ENCODE data around the gene CYB5R4. TPM values are rescaled to one million over a fixed set of nuclear protein-coding genes. Genes with fewer than 3 reads are reported as not detected.

The CYB5R4 gene
- total RNA-seq, 1 donor from 2014 or later: 18.1 TPM

DNA sequence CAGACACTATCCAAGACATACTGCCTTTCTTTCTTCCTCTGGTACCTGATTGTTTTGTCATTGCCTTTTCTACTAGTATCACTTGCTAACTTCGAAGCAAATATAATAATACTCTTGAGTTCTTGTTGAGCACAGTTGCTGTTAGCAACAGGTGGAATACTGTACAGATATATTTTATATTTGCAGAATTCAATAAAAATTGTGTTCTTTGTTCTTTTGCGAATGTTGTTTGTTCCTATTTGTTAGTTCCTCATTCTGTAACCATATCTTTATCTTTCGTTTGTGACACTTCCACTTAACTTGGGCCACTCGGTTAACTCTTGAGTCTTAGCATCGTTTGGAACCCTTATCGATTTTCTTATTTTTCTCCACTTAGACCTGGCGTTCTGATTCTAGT, 868 bp downstream of the CYB5R4 start:
- ATAC-seq (no peak), DNase-seq (ENCODE audit: low spot score) (no peak)
- intact Hi-C loops (cut with DNase I): no loop called here

DNA sequence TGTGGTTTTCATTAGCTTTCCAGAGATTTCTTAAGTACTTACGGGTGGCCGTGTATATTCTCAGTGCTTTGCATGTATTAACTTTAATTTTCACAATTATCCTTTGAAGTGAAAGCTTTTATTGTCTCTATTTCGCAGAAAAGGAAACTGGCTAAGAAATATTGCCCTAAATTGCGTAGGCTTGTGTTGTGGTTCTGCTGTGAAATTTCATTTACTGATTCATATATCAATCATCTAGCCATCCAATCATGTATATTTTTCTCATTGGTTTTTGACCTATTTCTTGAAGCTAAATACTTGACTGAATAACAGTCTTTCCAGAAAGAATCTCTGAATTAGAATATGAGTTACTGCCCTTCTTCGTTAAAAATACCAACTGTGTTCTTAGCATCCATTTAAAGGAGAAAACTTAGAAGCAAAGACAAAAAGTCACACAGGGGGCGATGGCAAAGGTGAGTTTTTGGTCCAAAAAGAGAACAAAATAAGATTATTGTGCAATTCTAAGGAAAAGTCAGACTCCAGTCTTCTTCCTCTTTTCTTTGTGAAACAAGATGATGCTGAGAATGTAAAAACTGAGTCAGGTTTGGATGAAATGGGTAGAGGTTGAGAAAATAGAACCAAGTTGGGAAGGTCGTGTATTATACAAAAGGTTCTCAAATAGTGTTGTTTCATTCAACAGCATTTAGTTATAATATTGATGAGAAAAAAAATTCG, 1.4 kb downstream of the CYB5R4 start:
- intact Hi-C loops (cut with DNase I): no loop called here
- DNase-seq (ENCODE audit: low spot score) (no peak), ATAC-seq (no peak)

DNA sequence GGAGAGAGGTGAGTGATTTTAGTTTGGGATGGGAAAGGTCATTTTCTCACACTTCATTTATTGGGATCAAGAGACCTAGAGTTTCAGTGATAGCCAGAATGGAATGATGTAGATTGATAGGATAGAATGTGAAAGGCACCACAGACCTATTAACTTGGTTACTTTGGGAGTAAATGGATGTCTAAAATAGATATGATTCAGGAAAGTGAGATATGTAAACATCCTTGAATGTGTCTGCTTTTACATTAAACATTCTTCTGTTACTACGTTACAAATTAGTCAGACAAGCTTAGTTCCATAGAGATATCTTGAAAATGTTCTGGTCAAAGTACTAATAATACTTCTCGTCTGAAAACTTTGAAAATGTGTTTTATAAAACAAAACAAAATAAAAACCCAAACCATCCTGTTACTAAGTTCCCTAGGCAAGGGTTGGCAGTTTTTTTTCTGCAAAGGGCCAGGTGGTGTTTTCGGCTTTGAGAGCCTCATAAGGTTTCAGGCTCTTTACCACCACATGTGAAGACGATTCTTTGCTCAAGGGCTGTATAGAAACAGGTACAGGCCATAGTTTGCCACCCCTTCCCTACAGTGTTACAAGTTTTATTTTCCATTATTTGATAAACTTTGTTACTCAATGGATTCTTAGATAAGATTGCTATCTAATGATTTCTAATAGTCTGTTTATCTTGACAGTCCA, 3.4 kb downstream of the CYB5R4 start:
- DNase-seq (ENCODE audit: low spot score) (no peak), ATAC-seq (no peak)
- intact Hi-C loops (cut with DNase I): no loop called here

DNA sequence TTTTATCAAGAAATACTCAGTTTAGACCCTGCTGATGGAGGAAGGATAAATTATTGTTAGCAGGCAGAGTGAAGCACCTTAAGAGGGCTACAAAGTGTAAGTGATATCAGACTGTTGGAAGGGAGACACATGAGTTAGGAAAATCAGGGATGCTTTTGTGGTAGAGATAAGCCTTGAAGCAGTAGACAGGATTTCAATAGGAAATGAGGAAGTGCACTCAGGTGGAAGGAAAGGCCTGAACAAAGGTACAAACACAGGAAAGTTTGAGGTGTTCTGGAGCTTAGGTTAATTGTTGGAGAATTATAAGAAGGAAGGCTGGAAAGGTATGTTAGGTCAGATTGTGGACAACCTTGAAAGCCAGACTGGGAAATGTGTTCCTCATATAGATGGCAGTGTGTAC, 7.6 kb downstream of the CYB5R4 start:
- no peak for DNase-seq (ENCODE audit: low spot score)
- intact Hi-C loops (cut with DNase I): no loop called here
- ATAC-seq: no peak

DNA sequence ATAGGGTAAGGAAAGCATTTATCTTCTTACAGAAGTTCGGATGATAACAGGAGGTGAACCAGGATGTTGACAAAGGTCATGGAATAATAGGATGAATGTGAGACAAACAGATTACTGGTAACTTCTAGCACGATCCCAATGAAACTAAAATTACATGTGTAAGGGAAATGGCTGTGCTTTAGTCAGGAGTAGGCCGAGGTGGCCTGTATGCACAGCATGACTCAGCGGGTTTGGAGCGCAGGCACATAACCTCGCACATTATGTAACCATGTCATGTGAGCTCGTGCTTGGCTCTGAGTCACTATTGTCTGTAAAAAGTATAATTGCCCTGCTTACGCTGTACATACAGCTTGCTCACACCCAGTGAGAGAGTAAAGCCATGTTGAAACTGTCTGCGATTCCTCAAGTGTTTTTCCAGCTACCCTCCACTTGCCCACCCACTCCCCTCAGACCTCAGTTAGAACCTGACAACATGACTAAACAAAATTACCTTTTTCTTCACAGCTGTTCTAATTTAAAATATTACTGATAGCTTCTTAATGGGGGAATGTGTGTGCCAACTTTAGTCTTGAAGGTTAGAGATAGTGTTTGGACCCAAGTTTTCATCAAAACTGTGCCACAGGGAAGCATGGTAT, 8.2 kb downstream of the CYB5R4 start:
- ATAC-seq (peak; percentile 49), DNase-seq (ENCODE audit: low spot score) (no peak)
- intact Hi-C loops (cut with DNase I): no loop called here

DNA sequence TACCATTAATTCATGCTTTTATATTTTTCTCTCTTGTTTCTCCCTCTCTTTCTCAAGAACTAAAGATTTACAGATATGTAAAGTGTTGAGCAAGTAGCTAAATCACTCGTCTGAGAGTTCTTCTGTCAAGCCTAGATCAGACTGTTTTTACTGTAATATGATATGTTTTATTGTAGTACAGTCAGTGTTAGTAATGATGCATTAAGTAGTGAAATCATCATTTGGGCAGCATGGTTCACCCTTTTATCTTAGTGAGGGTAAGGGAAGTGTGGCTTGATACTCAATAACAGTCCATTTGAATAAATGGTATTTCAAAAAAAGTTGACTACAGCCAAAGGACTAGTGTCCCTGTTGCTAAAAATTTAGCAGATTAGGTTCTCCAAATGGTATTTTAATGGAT, 9.2 kb downstream of the CYB5R4 start:
- no peak for ATAC-seq
- intact Hi-C loops (cut with DNase I): no loop called here
- no peak for DNase-seq (ENCODE audit: low spot score)

DNA sequence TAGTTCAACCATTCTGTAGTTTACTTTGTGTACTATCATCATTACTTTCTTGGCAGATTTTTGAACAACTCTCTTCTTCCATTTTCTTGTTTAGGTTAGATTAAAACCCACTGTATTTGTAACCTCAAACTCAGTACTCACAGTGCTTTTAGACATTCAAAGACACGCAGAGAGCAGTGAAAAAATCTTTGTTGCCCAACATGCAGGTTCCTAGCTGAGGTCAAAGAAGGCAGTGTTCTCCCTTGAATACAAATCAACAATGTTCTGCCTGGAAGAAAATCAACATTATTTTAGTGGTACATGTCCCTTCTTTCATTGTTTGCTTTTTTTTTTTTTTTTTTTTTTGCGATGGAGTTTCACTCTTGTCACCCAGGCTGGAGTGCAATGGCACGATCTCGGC, 11.2 kb downstream of the CYB5R4 start:
- ATAC-seq (no peak), DNase-seq (ENCODE audit: low spot score) (no peak)
- intact Hi-C loops (cut with DNase I): no loop called here

DNA sequence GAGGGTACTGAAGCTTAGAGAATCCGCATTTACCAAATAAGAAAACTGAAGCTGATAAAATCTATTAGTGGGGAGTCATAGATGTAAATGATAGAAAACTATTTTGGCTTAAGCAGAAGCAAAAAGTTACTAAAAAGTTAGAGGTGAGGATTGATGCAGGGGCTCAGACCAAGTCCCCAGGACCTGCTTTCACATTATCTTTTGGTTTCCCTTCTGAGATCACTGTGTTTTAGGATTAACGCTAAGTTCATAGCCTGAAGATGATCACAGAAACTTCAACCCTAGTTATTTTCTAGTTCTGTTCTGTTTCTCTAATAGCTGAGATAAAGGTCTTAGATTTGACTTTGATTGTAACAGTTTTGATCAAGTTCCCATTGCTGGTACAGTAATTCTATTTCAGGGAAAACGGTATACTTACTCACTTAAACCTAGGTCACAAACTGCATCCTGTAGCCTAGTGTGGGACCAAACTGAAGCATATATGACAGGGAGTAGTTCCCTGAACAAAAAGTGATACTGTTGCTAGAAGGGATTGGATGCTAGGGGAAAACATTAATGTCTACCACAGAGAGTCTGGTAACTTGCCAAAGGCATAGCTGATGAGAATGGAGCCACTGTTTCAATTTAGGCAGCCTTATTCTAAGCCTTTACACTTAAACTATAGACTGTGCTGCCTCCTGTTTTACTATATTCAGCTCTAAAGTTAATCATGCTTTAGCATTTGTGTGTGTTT, 13.1 kb downstream of the CYB5R4 start:
- ATAC-seq (no peak), DNase-seq (ENCODE audit: low spot score) (no peak)
- intact Hi-C loops (cut with DNase I): no loop called here

DNA sequence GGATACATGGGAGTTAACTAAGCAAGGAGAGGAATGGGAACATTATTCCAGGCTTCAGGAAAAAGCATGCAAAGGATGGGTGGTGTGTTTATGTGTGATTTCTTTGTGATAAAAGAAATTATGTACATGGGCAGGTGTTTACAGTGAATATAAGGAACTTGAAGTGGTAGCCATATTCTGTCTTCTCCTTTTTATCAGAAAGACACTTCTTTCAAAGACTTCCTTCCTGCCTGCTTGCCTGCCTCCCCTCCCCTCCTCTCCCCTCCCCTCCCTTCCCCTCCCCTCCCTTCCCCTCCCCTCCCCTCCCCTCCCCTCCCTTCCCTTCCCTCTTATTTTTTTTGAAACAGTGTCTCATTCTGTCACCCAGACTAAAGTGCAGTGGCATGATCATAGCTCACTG, 14.4 kb downstream of the CYB5R4 start:
- ATAC-seq (no peak), DNase-seq (ENCODE audit: low spot score) (no peak)
- intact Hi-C loops (cut with DNase I): no loop called here

DNA sequence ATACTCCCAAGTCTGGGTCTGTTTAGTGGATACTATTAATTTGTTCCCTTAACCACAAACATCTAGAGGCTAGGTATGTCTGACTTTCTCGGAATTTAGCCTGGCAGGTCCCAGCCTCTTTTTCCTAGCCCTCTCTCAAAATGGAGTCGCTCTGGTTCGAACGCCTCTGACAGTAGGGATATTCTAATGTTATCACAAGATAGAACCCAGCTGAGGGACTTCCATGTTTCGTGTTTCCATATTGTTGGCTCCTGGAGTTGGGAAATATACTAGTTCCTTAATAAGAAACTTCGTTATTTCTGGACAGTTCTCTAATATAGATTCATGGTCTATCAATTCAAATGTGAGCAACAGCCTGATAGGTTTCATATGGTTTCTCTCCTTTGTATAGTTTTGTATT, 16.4 kb downstream of the CYB5R4 start:
- ATAC-seq: no peak
- no peak for DNase-seq (ENCODE audit: low spot score)
- intact Hi-C loops (cut with DNase I): no loop called here

DNA sequence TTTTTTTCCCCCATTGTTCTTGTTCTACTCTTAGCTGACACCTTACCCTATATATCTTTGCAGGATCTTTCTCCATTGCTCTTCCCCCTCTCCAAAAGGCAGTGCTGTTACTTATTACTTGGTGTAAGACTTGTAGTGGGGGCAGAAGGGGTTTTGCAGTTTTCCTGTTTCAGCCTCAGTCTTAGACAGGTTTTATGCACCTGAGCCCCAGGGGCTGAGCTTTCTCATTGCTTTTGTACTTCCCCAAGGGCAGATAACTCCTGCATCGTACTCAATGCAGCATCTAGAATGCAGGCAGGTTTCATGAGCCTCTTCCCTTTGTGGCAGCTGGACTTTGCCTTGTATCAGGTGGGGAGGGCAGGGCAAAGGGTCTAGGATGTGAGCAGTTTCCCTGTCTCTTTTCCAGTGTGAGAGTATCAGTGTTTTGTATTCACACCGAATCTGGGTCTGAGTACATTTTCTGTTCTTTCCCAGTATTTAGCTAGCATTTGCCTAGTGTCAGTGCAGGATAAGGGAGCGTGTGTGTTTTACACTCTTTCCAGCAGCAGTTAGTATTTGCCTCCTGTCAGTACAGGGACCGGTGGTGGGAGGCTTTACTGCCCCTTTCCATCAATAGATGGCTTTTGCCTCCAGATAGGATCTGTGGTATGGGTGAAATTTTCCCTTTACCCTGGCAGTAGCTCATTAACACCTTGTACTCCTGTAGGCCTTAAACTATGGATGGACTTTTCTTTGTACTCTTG, 19.6 kb downstream of the CYB5R4 start:
- intact Hi-C loops (cut with DNase I): no loop called here
- DNase-seq (ENCODE audit: low spot score) (no peak), ATAC-seq (no peak)

DNA sequence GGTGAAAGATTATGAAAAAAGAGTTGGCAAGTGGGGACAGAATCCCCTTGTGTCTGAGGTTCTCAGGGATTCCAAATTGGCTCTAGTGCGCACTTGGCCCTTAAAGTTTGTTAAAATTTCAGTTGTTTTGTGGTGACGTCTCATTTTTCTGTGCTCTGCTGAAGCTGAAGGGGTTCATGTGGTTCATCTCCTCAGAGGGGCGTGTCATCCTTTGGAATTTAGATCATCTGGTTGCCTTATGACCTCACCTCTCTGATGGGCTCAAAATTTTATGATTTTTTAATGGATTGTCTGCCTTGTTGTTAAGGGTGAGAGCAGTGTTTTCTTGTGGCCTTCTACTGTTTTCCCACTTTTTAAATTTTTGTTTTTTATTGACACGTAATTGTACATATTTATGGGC, 20.3 kb downstream of the CYB5R4 start:
- ATAC-seq: no peak
- intact Hi-C loops (cut with DNase I): no loop called here
- DNase-seq (ENCODE audit: low spot score): no peak

DNA sequence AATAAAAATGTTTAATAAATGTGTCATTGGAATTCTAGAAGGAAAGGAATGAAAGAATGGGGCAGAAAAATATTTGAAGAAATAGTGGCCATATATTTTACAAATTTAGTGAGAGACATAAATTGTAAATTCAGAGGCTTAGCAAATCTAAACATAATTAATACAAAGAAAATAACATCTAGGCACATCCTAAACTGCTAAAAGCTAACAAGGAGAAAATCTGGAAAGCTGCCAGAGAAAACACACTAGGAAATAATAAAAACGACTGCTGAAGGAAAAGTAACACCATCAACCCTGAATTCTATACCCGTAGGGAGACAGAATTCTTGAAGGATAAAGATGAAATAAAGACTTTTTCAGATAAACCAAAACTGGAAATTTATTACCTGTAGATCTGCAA, 23.8 kb downstream of the CYB5R4 start:
- ATAC-seq (no peak), DNase-seq (ENCODE audit: low spot score) (no peak)
- intact Hi-C loops (cut with DNase I): no loop called here

DNA sequence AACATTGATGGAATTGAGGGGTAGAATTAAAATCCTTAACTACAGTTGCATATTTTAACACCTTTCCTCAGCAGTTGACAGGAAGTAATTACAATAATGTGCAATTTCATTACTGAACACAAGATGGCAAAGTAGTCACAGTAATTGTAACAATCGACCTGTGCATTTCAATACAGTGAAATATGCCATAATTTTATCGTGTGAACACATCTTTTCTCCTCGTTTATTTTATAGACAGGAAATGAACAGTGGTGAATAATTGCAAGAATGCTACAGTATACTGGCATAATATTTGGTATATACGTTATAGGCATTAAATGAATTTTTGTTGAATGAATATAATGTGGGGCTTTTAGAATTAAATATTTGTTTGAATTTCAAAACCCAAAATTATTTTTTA, 25.0 kb downstream of the CYB5R4 start:
- peak; percentile 53 for ATAC-seq
- DNase-seq (ENCODE audit: low spot score): no peak
- intact Hi-C loops (cut with DNase I): no loop called here

DNA sequence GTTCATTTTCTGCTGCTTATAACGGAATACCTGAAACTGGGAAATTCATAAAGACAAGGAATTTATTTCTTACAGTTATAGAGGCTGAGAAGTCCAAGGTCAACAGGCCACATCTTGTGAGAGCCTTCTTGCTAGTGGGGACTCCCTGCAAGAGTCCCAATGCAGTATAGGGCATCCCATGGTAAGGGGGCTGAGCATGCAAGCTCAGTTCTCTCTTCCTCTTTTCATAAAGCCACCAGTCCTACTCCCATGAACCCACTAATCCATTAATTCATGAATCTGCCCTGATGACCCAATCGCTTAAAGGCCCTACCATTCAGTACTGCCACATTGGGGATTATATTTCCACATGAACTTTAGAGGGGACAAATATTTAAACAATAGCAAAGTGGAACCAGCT, 26.5 kb downstream of the CYB5R4 start:
- ATAC-seq (no peak), DNase-seq (ENCODE audit: low spot score) (no peak)
- intact Hi-C loops (cut with DNase I): loop anchor here (5.0 kb wide), 1 partner anchor 341 kb away; the partner anchor contains the start of gene CEP162

DNA sequence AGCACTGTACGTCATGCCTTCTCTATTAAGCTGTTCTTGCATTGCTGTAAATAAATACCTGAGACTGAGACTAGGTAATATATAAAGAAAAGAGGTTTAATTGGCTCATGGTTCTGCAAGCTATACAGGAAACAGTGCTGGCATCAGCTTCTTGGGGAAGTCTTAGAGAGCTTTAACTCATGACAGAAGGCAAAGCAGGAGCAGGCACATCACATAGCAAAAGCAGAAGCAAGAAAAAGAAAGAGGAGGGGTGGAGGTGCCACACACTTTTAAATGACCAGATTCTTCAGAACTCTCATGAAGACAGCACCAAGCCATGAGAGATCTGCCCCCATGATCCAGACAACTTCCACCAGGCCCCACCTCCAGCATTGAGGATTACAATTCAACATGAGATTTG, 30.1 kb downstream of the CYB5R4 start:
- intact Hi-C loops (cut with DNase I): loop anchor here (5.0 kb wide), 1 partner anchor 338 kb away; the partner anchor contains the start of gene CEP162
- DNase-seq (ENCODE audit: low spot score): no peak
- no peak for ATAC-seq

DNA sequence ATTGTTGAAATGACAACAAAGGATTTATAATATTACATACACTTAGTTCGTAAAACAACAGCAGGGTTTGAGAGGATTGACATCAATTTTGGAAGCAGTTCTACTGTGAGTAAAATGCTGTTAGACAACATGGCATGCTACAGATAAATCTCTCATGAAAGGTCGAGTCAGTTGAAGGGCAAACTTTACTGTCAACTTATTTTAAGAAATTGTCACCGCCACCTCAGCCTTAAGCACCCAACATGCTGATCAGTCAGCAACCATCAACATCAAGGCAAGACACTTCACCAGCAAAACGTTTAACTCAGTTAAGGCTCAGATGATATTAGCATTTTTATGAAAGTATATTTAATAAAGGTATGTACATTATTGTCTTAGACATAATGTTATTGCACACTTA, 31.0 kb downstream of the CYB5R4 start:
- intact Hi-C loops (cut with DNase I): no loop called here
- no peak for DNase-seq (ENCODE audit: low spot score)
- ATAC-seq: no peak

DNA sequence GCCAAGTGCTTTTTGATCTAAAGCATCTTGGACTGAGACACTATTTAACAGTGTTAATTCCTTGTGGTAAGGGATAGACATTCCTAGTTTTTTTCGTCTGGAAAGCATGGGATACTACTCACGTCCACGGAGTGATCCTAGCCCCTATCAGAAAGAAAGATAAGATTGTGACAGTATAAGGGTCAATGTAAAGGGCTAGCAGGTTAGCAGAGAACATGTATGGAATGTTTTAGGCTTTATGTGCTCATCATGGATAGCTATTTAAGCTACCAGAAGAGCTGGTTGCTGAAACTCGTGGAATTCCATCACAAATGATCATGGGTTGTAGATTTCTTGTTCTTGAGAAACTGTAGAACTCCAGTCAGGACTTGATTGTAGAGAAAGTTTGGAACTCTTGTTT, 32.1 kb downstream of the CYB5R4 start:
- intact Hi-C loops (cut with DNase I): no loop called here
- DNase-seq (ENCODE audit: low spot score): no peak
- no peak for ATAC-seq

DNA sequence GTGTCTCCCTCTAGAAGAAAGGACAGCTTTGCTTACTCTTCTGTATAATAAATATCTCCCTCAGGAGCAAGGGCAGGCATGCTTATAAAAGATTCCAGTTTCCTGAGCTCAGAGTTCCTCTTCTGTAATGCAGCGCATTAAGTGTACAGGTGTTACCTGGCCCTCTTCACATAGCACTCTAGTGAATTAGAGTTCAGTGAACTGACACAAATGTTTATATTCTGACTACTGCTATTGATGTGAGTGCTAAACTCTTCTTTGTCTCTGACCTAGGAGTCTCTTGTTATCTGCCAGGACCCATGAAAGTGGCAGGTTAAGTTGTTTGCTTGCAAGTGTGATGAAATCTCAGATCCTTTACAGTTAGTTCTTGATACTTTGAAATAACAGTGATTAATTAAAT, 33.5 kb downstream of the CYB5R4 start:
- DNase-seq (ENCODE audit: low spot score) (no peak), ATAC-seq (no peak)
- intact Hi-C loops (cut with DNase I): no loop called here
